OCI-LY7 (cell line): ENCODE results near the gene RAC2.
"Not testable (repeated sequence)": the region's sequence is repeated elsewhere in the genome, so short reads cannot be mapped to it uniquely, and the experiment has no call there.

Experiments
- EZH2phosphoT487 ChIP-seq: fragments of 200-600 bp; sonication (generic); IDR thresholded peaks from 2 replicates; pipeline ENCODE4 v1.6.1; 2018; ENCODE audit warnings: low read depth, borderline replicate concordance, mild to moderate bottlenecking, mixed run types, antibody characterized with exemption, low read length, moderate library complexity, mixed read lengths
- TF ChIP-seq, protein P1 (sequence below): fragments of 200-600 bp; sonication (generic); conservative IDR thresholded peaks from 2 replicates; pipeline ENCODE4 v1.5.1; 2014; ENCODE audit warnings: mild to moderate bottlenecking, antibody characterized with exemption, low read length, moderate library complexity, mixed read lengths

GRCh38 chr22:37233371-37233750 lies 10.7 kb downstream of the RAC2 start:
- TF ChIP-seq, protein P1, sequence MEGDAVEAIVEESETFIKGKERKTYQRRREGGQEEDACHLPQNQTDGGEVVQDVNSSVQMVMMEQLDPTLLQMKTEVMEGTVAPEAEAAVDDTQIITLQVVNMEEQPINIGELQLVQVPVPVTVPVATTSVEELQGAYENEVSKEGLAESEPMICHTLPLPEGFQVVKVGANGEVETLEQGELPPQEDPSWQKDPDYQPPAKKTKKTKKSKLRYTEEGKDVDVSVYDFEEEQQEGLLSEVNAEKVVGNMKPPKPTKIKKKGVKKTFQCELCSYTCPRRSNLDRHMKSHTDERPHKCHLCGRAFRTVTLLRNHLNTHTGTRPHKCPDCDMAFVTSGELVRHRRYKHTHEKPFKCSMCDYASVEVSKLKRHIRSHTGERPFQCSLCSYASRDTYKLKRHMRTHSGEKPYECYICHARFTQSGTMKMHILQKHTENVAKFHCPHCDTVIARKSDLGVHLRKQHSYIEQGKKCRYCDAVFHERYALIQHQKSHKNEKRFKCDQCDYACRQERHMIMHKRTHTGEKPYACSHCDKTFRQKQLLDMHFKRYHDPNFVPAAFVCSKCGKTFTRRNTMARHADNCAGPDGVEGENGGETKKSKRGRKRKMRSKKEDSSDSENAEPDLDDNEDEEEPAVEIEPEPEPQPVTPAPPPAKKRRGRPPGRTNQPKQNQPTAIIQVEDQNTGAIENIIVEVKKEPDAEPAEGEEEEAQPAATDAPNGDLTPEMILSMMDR, result not testable (repeated sequence)
- TF ChIP-seq EZH2phosphoT487, result not testable (repeated sequence)
